ENCODE measurements around the gene BICC1. TPM values are rescaled to one million over a fixed set of nuclear protein-coding genes. Genes with fewer than 3 reads are reported as not detected.

BICC1 gene
- total RNA-seq, 2 experiments from 2014 or later = not detected

GRCh38 chr10:58556516-58557165 is 44.0 kb downstream of the BICC1 start:
- no peaks in the 10 kb centered on the region for H3K36me3 Mint-ChIP-seq (ENCODE audit: low read depth)
- H3K27ac Mint-ChIP-seq = no peak overlapping the region
- DNase-seq = no peak
- H3K4me3 Mint-ChIP-seq = no peak overlapping the region
- POLR2A ChIA-PET = no interaction called here
- H3K4me1 Mint-ChIP-seq = no peaks in the 10 kb centered on the region
- CTCF ChIA-PET = no interaction called here
- peaks cover 2% of the 10 kb centered on the region for H3K27me3 Mint-ChIP-seq
- peaks cover 6% of the 10 kb centered on the region for H3K9me3 Mint-ChIP-seq

- H3K27ac Mint-ChIP-seq = no peak overlapping the region
- no peak for DNase-seq
- H3K4me1 Mint-ChIP-seq = no peaks in the 10 kb centered on the region
- peaks cover 2% of the 10 kb centered on the region for H3K27me3 Mint-ChIP-seq
- H3K4me3 Mint-ChIP-seq = no peak overlapping the region
- ChIA-PET POLR2A (no interaction called here), CTCF (no interaction called here)
- H3K36me3 Mint-ChIP-seq (ENCODE audit: low read depth) = no peaks in the 10 kb centered on the region
- H3K9me3 Mint-ChIP-seq = peaks cover 9% of the 10 kb centered on the region
Observed at GRCh38 chr10:58557714-58558113, 45.0 kb downstream of the BICC1 start.

GRCh38 chr10:58560068-58560467 is 47.4 kb downstream of the BICC1 start:
- Mint-ChIP-seq H3K27me3 (no peaks in the 10 kb centered on the region), H3K27ac (no peak overlapping the region), H3K9me3 (peaks cover 11% of the 10 kb centered on the region), H3K4me3 (no peak overlapping the region), H3K4me1 (no peaks in the 10 kb centered on the region), H3K36me3 (ENCODE audit: low read depth) (no peaks in the 10 kb centered on the region)
- no peak for DNase-seq
- ChIA-PET CTCF (no interaction called here), POLR2A (no interaction called here)

- CTCF ChIA-PET = no interaction called here
- H3K4me1 Mint-ChIP-seq = no peaks in the 10 kb centered on the region
- no peaks in the 10 kb centered on the region for H3K36me3 Mint-ChIP-seq (ENCODE audit: low read depth)
- no peak overlapping the region for H3K4me3 Mint-ChIP-seq
- POLR2A ChIA-PET = no interaction called here
- no peak for DNase-seq
- H3K27ac Mint-ChIP-seq = no peak overlapping the region
- peaks cover 6% of the 10 kb centered on the region for H3K9me3 Mint-ChIP-seq
- H3K27me3 Mint-ChIP-seq = no peaks in the 10 kb centered on the region
Observed at GRCh38 chr10:58565271-58565670, 52.6 kb downstream of the BICC1 start.

GRCh38 chr10:58567652-58568051 is 55.0 kb downstream of the BICC1 start:
- POLR2A ChIA-PET = no interaction called here
- H3K27me3 Mint-ChIP-seq = no peaks in the 10 kb centered on the region

GRCh38 chr10:58568428-58568935 is 55.8 kb downstream of the BICC1 start:
- no peaks in the 10 kb centered on the region for H3K36me3 Mint-ChIP-seq (ENCODE audit: low read depth)

More at GRCh38 chr10:58567652-58568051, 55.0 kb downstream of the BICC1 start:
- Mint-ChIP-seq H3K9me3 (peaks cover 2% of the 10 kb centered on the region), H3K27ac (no peak overlapping the region), H3K4me1 (no peaks in the 10 kb centered on the region), H3K36me3 (ENCODE audit: low read depth) (no peaks in the 10 kb centered on the region), H3K4me3 (no peak overlapping the region)
- CTCF ChIA-PET = no interaction called here
- DNase-seq = no peak

GRCh38 chr10:58570307-58570723 is 57.6 kb downstream of the BICC1 start:
- Mint-ChIP-seq H3K36me3 (ENCODE audit: low read depth) (no peaks in the 10 kb centered on the region), H3K27me3 (no peaks in the 10 kb centered on the region), H3K4me3 (no peak overlapping the region), H3K4me1 (no peaks in the 10 kb centered on the region), H3K9me3 (no peaks in the 10 kb centered on the region), H3K27ac (no peak overlapping the region)
- ChIA-PET CTCF (no interaction called here), POLR2A (no interaction called here)
- DNase-seq = no peak

More at GRCh38 chr10:58568428-58568935, 55.8 kb downstream of the BICC1 start:
- no peak for DNase-seq
- Mint-ChIP-seq H3K27me3 (no peaks in the 10 kb centered on the region), H3K27ac (no peak overlapping the region), H3K4me1 (no peaks in the 10 kb centered on the region), H3K4me3 (no peak overlapping the region), H3K9me3 (peaks cover under 1% of the 10 kb centered on the region)
- POLR2A ChIA-PET = no interaction called here
- CTCF ChIA-PET = no interaction called here

GRCh38 chr10:58570979-58571378 is 58.3 kb downstream of the BICC1 start:
- no peaks in the 10 kb centered on the region for H3K9me3 Mint-ChIP-seq
- no peak for DNase-seq
- H3K27ac Mint-ChIP-seq = no peak overlapping the region
- ChIA-PET CTCF (no interaction called here), POLR2A (no interaction called here)
- no peaks in the 10 kb centered on the region for H3K36me3 Mint-ChIP-seq (ENCODE audit: low read depth)
- H3K4me1 Mint-ChIP-seq = no peaks in the 10 kb centered on the region
- H3K27me3 Mint-ChIP-seq = no peaks in the 10 kb centered on the region
- H3K4me3 Mint-ChIP-seq = no peak overlapping the region

GRCh38 chr10:58573144-58573543 is 60.5 kb downstream of the BICC1 start:
- CTCF ChIA-PET = no interaction called here
- POLR2A ChIA-PET = no interaction called here

GRCh38 chr10:58574058-58574457 is 61.4 kb downstream of the BICC1 start:
- no peak for DNase-seq
- Mint-ChIP-seq H3K27me3 (no peaks in the 10 kb centered on the region), H3K4me1 (no peaks in the 10 kb centered on the region), H3K9me3 (no peaks in the 10 kb centered on the region), H3K4me3 (no peak overlapping the region), H3K27ac (no peak overlapping the region), H3K36me3 (ENCODE audit: low read depth) (no peaks in the 10 kb centered on the region)
- ChIA-PET POLR2A (no interaction called here), CTCF (no interaction called here)

More at GRCh38 chr10:58573144-58573543, 60.5 kb downstream of the BICC1 start:
- no peak overlapping the region for H3K27ac Mint-ChIP-seq
- H3K27me3 Mint-ChIP-seq = no peaks in the 10 kb centered on the region
- H3K9me3 Mint-ChIP-seq = no peaks in the 10 kb centered on the region
- DNase-seq = no peak
- no peaks in the 10 kb centered on the region for H3K36me3 Mint-ChIP-seq (ENCODE audit: low read depth)
- no peaks in the 10 kb centered on the region for H3K4me1 Mint-ChIP-seq
- no peak overlapping the region for H3K4me3 Mint-ChIP-seq

GRCh38 chr10:58575491-58575890 is 62.8 kb downstream of the BICC1 start:
- Mint-ChIP-seq H3K36me3 (ENCODE audit: low read depth) (no peaks in the 10 kb centered on the region), H3K4me1 (no peaks in the 10 kb centered on the region), H3K9me3 (no peaks in the 10 kb centered on the region), H3K27ac (no peak overlapping the region), H3K4me3 (no peak overlapping the region), H3K27me3 (no peaks in the 10 kb centered on the region)
- POLR2A ChIA-PET = no interaction called here
- CTCF ChIA-PET = no interaction called here
- DNase-seq = no peak

GRCh38 chr10:58576751-58577436 is 64.2 kb downstream of the BICC1 start:
- no peaks in the 10 kb centered on the region for H3K36me3 Mint-ChIP-seq (ENCODE audit: low read depth)
- peaks cover 2% of the 10 kb centered on the region for H3K27me3 Mint-ChIP-seq
- H3K4me1 Mint-ChIP-seq = no peaks in the 10 kb centered on the region
- ChIA-PET POLR2A (no interaction called here), CTCF (no interaction called here)
- no peak for DNase-seq
- H3K4me3 Mint-ChIP-seq = no peak overlapping the region
- H3K9me3 Mint-ChIP-seq = no peaks in the 10 kb centered on the region
- no peak overlapping the region for H3K27ac Mint-ChIP-seq

- no peak overlapping the region for H3K27ac Mint-ChIP-seq
- DNase-seq = no peak
- H3K27me3 Mint-ChIP-seq = peaks cover 2% of the 10 kb centered on the region
- ChIA-PET CTCF (no interaction called here), POLR2A (no interaction called here)
- H3K4me1 Mint-ChIP-seq = no peaks in the 10 kb centered on the region
- H3K9me3 Mint-ChIP-seq = no peaks in the 10 kb centered on the region
- no peak overlapping the region for H3K4me3 Mint-ChIP-seq
- H3K36me3 Mint-ChIP-seq (ENCODE audit: low read depth) = no peaks in the 10 kb centered on the region
Observed at GRCh38 chr10:58577437-58577777, 64.7 kb downstream of the BICC1 start.

- no peak for DNase-seq
- ChIA-PET CTCF (no interaction called here), POLR2A (no interaction called here)
- H3K27me3 Mint-ChIP-seq = peaks cover 2% of the 10 kb centered on the region
- H3K27ac Mint-ChIP-seq = no peak overlapping the region
- no peaks in the 10 kb centered on the region for H3K9me3 Mint-ChIP-seq
- H3K36me3 Mint-ChIP-seq (ENCODE audit: low read depth) = no peaks in the 10 kb centered on the region
- no peak overlapping the region for H3K4me3 Mint-ChIP-seq
- no peaks in the 10 kb centered on the region for H3K4me1 Mint-ChIP-seq
Observed at GRCh38 chr10:58578366-58578765, 65.7 kb downstream of the BICC1 start.
